Bronchial epithelial cell (primary cell): ENCODE measurements around the gene DIPK1C. TPM values are rescaled to one million over a fixed set of nuclear protein-coding genes. Genes with fewer than 3 reads are reported as not detected.

Experiments used
- DNase-seq: peaks from one replicate; pipeline ENCODE4 v3.0.0-alpha.2; 2010; ENCODE audit warnings: low read depth
- FAIRE-seq: peaks from 2 replicates; lab custom pipeline; 2011; peaks lifted over from hg19 to GRCh38; lab: Jason Lieb, UNC
- H3K27me3 ChIP-seq: 2 replicates; pipeline ENCODE4 v1.5.1; 2011; ENCODE audit warnings: low read length; ENCODE audit not compliant: control insufficient read depth, insufficient read depth
- H3K36me3 ChIP-seq: 2 replicates; pipeline ENCODE4 v1.5.1; 2011; ENCODE audit warnings: low read length; ENCODE audit not compliant: control insufficient read depth, insufficient read depth
- H3K4me3 ChIP-seq: 2 replicates; pipeline ENCODE4 v1.5.1; 2011; ENCODE audit warnings: mild to moderate bottlenecking, low read depth, low read length, control low read depth
- CTCF ChIP-seq: IDR thresholded peaks from 2 replicates; pipeline ENCODE4 v1.5.1; 2011; ENCODE audit warnings: mild to moderate bottlenecking, moderate library complexity, low read length, control low read depth, inconsistent platforms; ENCODE audit not compliant: insufficient read depth, severe bottlenecking
- total RNA-seq: library from RNA; depleted of rRNA; stranded (reverse); fragments of >200 nt; gene quantifications from 2 replicates; pipeline ENCODE4 v1.2.1, GENCODE V29; 2014

DIPK1C gene
- total RNA-seq, 1 donor from 2014 or later: not detected

- no peak overlapping the region for H3K4me3 ChIP-seq
- FAIRE-seq (no peak), DNase-seq (no peak)
- no peak for TF ChIP-seq CTCF
- H3K36me3 ChIP-seq: no peaks in the 10 kb centered on the region
- H3K27me3 ChIP-seq: peaks cover 8% of the 10 kb centered on the region
Measured at GRCh38 chr18:74454279-74454751, 2.8 kb downstream of the DIPK1C start.

- FAIRE-seq (peak; percentile 55), DNase-seq (no peak)
- no peak overlapping the region for H3K4me3 ChIP-seq
- peaks cover 8% of the 10 kb centered on the region for H3K27me3 ChIP-seq
- TF ChIP-seq CTCF: no peak
- H3K36me3 ChIP-seq: no peaks in the 10 kb centered on the region
Measured at GRCh38 chr18:74453642-74454198, 3.4 kb downstream of the DIPK1C start.

- H3K27me3 ChIP-seq: peaks cover 8% of the 10 kb centered on the region
- no peak for FAIRE-seq
Measured at GRCh38 chr18:74453016-74453566, 4.0 kb downstream of the DIPK1C start.

GRCh38 chr18:74451148-74451547 is 6.0 kb downstream of the DIPK1C start:
- DNase-seq: no peak
- H3K36me3 ChIP-seq: no peaks in the 10 kb centered on the region
- TF ChIP-seq CTCF: no peak
- H3K4me3 ChIP-seq: no peak overlapping the region
- FAIRE-seq: no peak
- H3K27me3 ChIP-seq: peaks cover 3% of the 10 kb centered on the region

More at GRCh38 chr18:74453016-74453566, 4.0 kb downstream of the DIPK1C start:
- no peak overlapping the region for H3K4me3 ChIP-seq
- DNase-seq: no peak
- TF ChIP-seq CTCF: no peak
- H3K36me3 ChIP-seq: no peaks in the 10 kb centered on the region

GRCh38 chr18:74450626-74451025 is 6.5 kb downstream of the DIPK1C start:
- no peak overlapping the region for H3K4me3 ChIP-seq
- H3K27me3 ChIP-seq: no peaks in the 10 kb centered on the region
- no peak for TF ChIP-seq CTCF
- no peaks in the 10 kb centered on the region for H3K36me3 ChIP-seq
- no peak for DNase-seq
- no peak for FAIRE-seq
